GM03348 (cell line): ENCODE results near the gene RDH14.

Source experiments
- DNase-seq: peaks from one replicate; pipeline ENCODE4 v3.0.0; 2012; ENCODE audit warnings: low spot score

RDH14 gene

GRCh38 chr2:18560031-18560796, at the start of gene RDH14:
Gene RDH14 (minus strand): TSS chr2:18560653. CDS start chr2:18560572, 81 bp downstream.
- DNase-seq, result peak; percentile 96

GRCh38 chr2:18610090-18610489, 49.6 kb upstream of the RDH14 start:
- no peak for DNase-seq

DNA sequence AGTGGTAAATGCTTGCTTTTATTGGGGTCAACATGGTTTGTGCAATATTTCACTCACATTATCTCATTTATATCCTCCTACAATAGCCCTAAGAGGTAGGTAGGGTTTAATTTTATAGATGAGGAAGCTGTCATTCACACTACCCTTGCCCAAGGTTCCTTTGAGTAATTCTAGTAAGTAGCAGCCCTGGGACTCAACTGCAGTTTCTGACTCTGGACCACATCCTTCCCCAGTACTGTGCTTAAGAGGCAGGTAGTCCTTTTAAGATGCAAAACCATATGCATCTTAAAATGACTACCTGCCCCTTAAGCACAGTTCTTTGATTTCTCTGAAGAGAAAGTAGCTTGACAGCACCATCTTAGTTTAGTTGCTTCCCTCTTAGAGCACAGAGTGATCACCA, 44.7 kb upstream of the RDH14 start:
- no peak for DNase-seq

DNA sequence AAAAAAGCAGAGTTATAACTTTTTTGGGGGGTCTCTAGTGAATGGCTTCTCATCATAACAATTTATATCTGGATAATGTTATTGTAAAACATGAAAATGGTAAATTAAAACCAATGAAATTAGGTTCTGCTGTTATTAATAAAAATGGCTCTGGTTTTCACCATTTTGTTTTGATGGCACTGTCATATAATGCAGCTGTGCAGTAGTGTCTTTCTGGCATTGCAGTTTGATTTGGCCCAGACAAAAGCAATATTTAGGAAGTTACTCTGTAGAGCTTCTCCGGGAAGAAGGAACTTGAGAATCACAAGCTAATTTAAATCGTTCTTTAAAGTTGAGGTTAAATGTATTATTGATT, 44.1 kb upstream of the RDH14 start:
- no peak for DNase-seq

GRCh38 chr2:18603854-18604530, 43.5 kb upstream of the RDH14 start:
- no peak for DNase-seq

GRCh38 chr2:18602298-18602697, 41.8 kb upstream of the RDH14 start:
- no peak for DNase-seq

GRCh38 chr2:18600255-18600613, 39.8 kb upstream of the RDH14 start:
- no peak for DNase-seq

GRCh38 chr2:18599509-18600254, 39.2 kb upstream of the RDH14 start:
- DNase-seq, result peak; percentile 69

DNA sequence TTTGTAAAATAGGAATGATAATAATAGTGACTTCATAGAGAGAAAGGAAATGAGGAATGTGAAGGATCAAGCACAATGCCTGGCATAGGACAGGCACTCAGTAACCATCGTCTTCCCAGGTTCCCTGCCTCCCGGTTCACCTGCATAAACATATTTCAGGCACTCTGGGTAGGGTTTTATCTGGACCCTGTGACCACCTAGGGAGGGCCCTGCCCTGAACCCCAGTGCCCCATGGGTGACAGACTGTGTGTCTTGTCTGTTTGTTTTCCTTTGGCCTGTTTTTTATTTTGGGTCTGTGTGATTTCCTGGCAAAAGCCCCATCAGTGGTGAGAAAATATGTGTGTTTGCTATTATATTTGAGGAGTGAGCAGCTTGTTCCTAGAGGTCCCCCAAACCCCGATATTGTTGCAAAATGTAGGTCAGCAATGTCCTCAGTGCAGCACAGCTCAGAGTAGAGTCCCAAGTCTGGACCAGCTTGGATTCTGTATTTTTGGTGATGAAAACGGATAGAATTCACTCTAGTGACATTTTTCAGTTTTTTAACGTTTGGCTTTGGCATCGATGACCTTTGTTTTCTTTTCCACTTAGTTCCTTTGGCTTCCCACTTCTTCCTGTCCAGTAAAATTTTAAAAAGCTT, 38.5 kb upstream of the RDH14 start:
- DNase-seq, result peak; percentile 9

GRCh38 chr2:18597618-18598017, 37.2 kb upstream of the RDH14 start:
- no peak for DNase-seq

- DNase-seq, result no peak
Observed at GRCh38 chr2:18596993-18597392, 36.5 kb upstream of the RDH14 start.

DNA sequence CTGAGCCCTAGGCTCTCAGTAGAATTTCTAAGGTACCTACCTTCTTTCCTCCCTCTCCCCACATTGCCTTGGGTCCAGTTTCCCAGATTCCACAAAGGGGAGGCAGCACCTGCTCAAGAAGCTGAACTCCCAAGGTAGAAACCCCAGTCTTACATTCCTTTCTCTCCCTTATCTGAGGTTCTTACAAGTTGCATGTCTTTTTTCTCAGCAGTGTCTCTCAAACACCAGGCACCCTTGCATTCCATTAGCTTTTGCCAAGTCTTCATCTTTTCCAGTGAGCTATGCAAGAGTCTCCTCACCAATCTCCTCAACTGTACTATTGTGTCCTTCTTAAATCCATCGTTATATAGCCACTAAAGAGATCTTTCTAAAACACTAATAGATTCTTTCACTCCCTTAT, 33.0 kb upstream of the RDH14 start:
- DNase-seq, result no peak

DNA sequence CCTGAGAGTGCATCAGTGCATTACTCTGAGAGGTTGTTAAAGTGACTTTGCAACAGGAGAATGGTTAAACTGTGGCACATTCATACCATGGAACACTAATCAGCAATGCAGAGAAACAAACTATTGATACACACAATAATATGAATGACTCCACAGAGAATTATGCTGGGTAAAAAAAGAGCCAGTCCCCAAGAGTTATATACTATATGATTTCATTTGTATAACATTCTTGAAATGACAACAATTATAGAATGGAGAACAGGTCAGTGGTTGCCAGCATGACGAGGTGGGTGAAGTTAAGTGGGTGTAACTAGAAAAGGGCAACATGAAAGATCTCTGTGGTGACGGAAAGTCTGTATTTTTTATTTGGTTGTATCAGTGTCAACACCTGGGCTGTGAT, 31.9 kb upstream of the RDH14 start:
- no peak for DNase-seq

DNA sequence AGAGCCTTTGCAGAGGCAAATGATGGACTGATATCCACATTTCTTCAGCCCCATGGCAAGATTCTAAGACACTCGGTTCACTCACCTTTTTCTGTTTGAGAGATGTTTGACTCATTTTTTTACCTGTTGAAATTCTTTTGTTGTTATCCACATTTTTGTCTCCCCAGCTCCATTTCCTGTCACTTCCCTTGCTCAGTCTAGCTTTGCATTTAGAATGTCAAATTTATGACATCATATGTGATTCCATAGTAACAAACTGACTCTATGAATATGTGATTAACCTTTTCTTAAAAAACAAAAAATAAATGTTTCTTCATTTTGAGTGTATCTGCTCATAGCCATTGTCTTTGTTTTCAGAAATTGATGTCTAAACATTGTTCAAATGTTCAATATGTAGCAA, 28.9 kb upstream of the RDH14 start, which contains the start of gene NT5C1B:
NT5C1B (minus strand) TSS at position 216 of the 400 bp plus-strand sequence; CDS start at position 115, 101 bp downstream.
- no peak for DNase-seq

- DNase-seq, result no peak
Observed at GRCh38 chr2:18588802-18589201, 28.3 kb upstream of the RDH14 start.

- peak; percentile 29 for DNase-seq
Observed at GRCh38 chr2:18588049-18588448, 27.6 kb upstream of the RDH14 start.

GRCh38 chr2:18585526-18585925, 25.1 kb upstream of the RDH14 start:
- peak; percentile 21 for DNase-seq

- no peak for DNase-seq
Observed at GRCh38 chr2:18584608-18584954, 24.1 kb upstream of the RDH14 start.

DNA sequence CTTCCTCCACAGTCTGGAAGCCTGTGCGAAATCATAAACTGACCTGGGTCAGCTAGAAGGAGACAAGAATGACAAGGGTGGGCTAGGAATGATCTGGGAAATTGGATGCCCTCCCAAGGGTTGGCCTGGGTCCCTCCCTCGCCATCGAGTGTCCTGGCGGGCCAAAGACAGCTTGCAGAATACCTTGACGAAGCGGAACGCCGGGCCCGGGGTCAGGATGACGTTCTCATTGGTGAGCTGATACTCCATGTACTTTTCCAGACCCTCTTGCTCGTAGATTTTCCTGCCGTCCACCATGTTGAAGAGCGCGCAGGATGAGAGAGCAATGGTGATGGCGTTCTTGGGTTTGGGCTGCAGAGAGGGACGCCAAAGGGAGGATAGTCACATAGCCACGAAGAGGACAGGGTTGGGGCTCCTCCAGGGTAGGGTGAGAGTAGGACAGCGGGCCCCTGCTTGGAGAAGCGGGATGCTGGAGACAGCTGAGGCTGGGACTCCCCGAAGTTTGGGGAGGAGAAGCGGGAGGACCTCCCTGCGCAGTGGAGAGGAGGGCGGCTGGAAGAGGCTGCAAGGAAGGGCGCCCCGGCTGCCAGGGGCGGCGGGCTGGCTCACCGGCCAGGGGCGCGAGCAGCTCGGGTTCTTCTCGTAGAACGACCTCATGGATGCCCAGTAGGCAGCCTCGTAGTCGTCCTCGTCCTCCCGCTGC, 23.6 kb upstream of the RDH14 start:
- DNase-seq, result no peak

- no peak for DNase-seq
Observed at GRCh38 chr2:18580606-18581005, 20.2 kb upstream of the RDH14 start.

GRCh38 chr2:18578033-18578432, 17.6 kb upstream of the RDH14 start:
- no peak for DNase-seq
